H9 (cell line): ENCODE data around the gene PNMT. TPM values are rescaled to one million over a fixed set of nuclear protein-coding genes. Genes with fewer than 3 reads are reported as not detected.

Source experiments
- DNase-seq: peaks from one replicate; pipeline ENCODE4 v3.0.0-alpha.2; 2017
- H2AFZ ChIP-seq: one replicate; pipeline ENCODE4 v1.6.1; 2013; ENCODE audit warnings: mild to moderate bottlenecking, low read length, control low read depth, moderate library complexity
- H2AK5ac ChIP-seq: 2 replicates; pipeline ENCODE4 v1.6.1; 2013; ENCODE audit warnings: low read length, control low read depth, mixed read lengths; ENCODE audit not compliant: insufficient read length
- H2BK120ac ChIP-seq: one replicate; pipeline ENCODE4 v1.6.1; 2013; ENCODE audit warnings: low read depth, mild to moderate bottlenecking, low read length, control low read depth, inconsistent platforms; ENCODE audit not compliant: poor library complexity, severe bottlenecking
- H2BK12ac ChIP-seq: 2 replicates; pipeline ENCODE4 v1.6.1; 2013; ENCODE audit warnings: low read length, control low read depth, mixed read lengths, low read depth; ENCODE audit not compliant: insufficient read length
- H2BK15ac ChIP-seq: 2 replicates; pipeline ENCODE4 v1.6.1; 2013; ENCODE audit warnings: low read depth, low read length, control low read depth
- H2BK20ac ChIP-seq: one replicate; pipeline ENCODE4 v1.6.1; 2013; ENCODE audit warnings: low read depth, mild to moderate bottlenecking, low read length, control low read depth, inconsistent platforms; ENCODE audit not compliant: poor library complexity, severe bottlenecking
- H2BK5ac ChIP-seq: 2 replicates; pipeline ENCODE4 v1.6.1; 2013; ENCODE audit warnings: low read length, control low read depth, mixed read lengths; ENCODE audit not compliant: insufficient read length
- H3K14ac ChIP-seq: 2 replicates; pipeline ENCODE4 v1.6.1; 2013; ENCODE audit warnings: low read length, control low read depth; ENCODE audit not compliant: insufficient read depth
- H3K18ac ChIP-seq: 2 replicates; pipeline ENCODE4 v1.6.1; 2013; ENCODE audit warnings: low read depth, mild to moderate bottlenecking, mixed read lengths, low read length, control low read depth; ENCODE audit not compliant: insufficient read length
- H3K23ac ChIP-seq: 2 replicates; pipeline ENCODE4 v1.6.1; 2013; ENCODE audit warnings: low read length, control low read depth, mixed read lengths, low read depth; ENCODE audit not compliant: insufficient read length
- H3K23me2 ChIP-seq: 2 replicates; pipeline ENCODE4 v1.6.1; 2013; ENCODE audit warnings: low read depth, mild to moderate bottlenecking, mixed read lengths, low read length, control low read depth; ENCODE audit not compliant: insufficient read length, poor library complexity, severe bottlenecking
- H3K27ac ChIP-seq: 2 replicates; pipeline ENCODE4 v1.5.1; 2013; ENCODE audit warnings: low read length, control low read depth, mixed read lengths, low read depth; ENCODE audit not compliant: insufficient read length
- H3K27me3 ChIP-seq: 2 replicates; pipeline ENCODE4 v1.6.1; 2013; ENCODE audit warnings: low read length, control low read depth, inconsistent platforms; ENCODE audit not compliant: insufficient read depth
- H3K4ac ChIP-seq: 2 replicates; pipeline ENCODE4 v1.6.1; 2013; ENCODE audit warnings: low read depth, mild to moderate bottlenecking, control low read depth, inconsistent platforms, low read length, moderate library complexity
- H3K4me1 ChIP-seq: 2 replicates; pipeline ENCODE4 v1.6.1; 2013; ENCODE audit warnings: low read length, control low read depth, inconsistent platforms; ENCODE audit not compliant: insufficient read depth
- H3K4me2 ChIP-seq: 2 replicates; pipeline ENCODE4 v1.6.1; 2013; ENCODE audit warnings: low read length, control low read depth, mixed read lengths; ENCODE audit not compliant: insufficient read length, insufficient read depth
- H3K56ac ChIP-seq: 2 replicates; pipeline ENCODE4 v1.6.1; 2013; ENCODE audit warnings: low read depth, mild to moderate bottlenecking, mixed read lengths, low read length, control low read depth; ENCODE audit not compliant: insufficient read length
- H3K79me1 ChIP-seq: 2 replicates; pipeline ENCODE4 v1.6.1; 2013; ENCODE audit warnings: low read depth, mild to moderate bottlenecking, moderate library complexity, low read length, control low read depth, inconsistent platforms; ENCODE audit not compliant: insufficient read depth, poor library complexity, severe bottlenecking
- H3K79me2 ChIP-seq: 2 replicates; pipeline ENCODE4 v1.6.1; 2013; ENCODE audit warnings: low read length, control low read depth, inconsistent platforms; ENCODE audit not compliant: insufficient read depth
- H3K9ac ChIP-seq: 2 replicates; pipeline ENCODE4 v1.6.1; 2013; ENCODE audit warnings: low read length, control low read depth, mixed read lengths; ENCODE audit not compliant: insufficient read length; ENCODE audit errors: extremely low read depth
- H3K9me3 ChIP-seq: one replicate; pipeline ENCODE4 v1.6.1; 2013; ENCODE audit warnings: low read depth, low read length, inconsistent platforms; ENCODE audit not compliant: control insufficient read depth
- H3T11ph ChIP-seq: one replicate; pipeline ENCODE4 v1.6.1; 2013; ENCODE audit warnings: mild to moderate bottlenecking, low read length, control low read depth, inconsistent platforms
- H4K20me1 ChIP-seq: one replicate; pipeline ENCODE4 v1.6.1; 2013; ENCODE audit not compliant: control insufficient read depth, insufficient read length, insufficient read depth
- H4K5ac ChIP-seq: 2 replicates; pipeline ENCODE4 v1.6.1; 2013; ENCODE audit warnings: low read depth, mild to moderate bottlenecking, mixed read lengths, low read length, control low read depth; ENCODE audit not compliant: insufficient read length
- H4K8ac ChIP-seq: replicated peaks from 2 replicates; pipeline ENCODE4 v1.6.1; 2013; ENCODE audit warnings: low read length, control low read depth, mixed read lengths, low read depth; ENCODE audit not compliant: insufficient read length
- H4K91ac ChIP-seq: 2 replicates; pipeline ENCODE4 v1.6.1; 2013; ENCODE audit warnings: low read depth, mild to moderate bottlenecking, moderate library complexity, mixed read lengths, low read length, control low read depth; ENCODE audit not compliant: insufficient read length
- H3K27ac Mint-ChIP-seq, 3 experiments: 2 replicates in 2 of 3; 3 replicates in 1 of 3; pipeline ENCODE4 v1.8.0; 2020 to 2021; ENCODE audit warnings: mixed read lengths in 3 of 3, mild to moderate bottlenecking in 1 of 3, moderate library complexity in 1 of 3
- H3K27me3 Mint-ChIP-seq: 2 replicates; pipeline ENCODE4 v1.8.0; 2021; ENCODE audit warnings: low read depth, mild to moderate bottlenecking, moderate library complexity, mixed read lengths
- H3K36me3 Mint-ChIP-seq, 3 experiments: 2 replicates in 2 of 3; 3 replicates in 1 of 3; pipeline ENCODE4 v1.8.0; 2020 to 2021; ENCODE audit warnings: low read depth in 3 of 3, mixed read lengths in 3 of 3; ENCODE audit not compliant: insufficient read depth in 1 of 3
- H3K4me1 Mint-ChIP-seq, 2 experiments: 2 replicates each; pipeline ENCODE4 v1.8.0; 2020; ENCODE audit warnings: mixed read lengths in 2 of 2
- H3K4me3 Mint-ChIP-seq, 2 experiments: 2 replicates in 1 of 2; 3 replicates in 1 of 2; pipeline ENCODE4 v1.8.0; 2020 to 2021; ENCODE audit warnings: mild to moderate bottlenecking in 2 of 2, mixed read lengths in 2 of 2, moderate library complexity in 1 of 2
- H3K9me3 Mint-ChIP-seq, 2 experiments: 2 replicates in 1 of 2; 3 replicates in 1 of 2; pipeline ENCODE4 v1.8.0; 2020; ENCODE audit warnings: mild to moderate bottlenecking in 2 of 2, mixed read lengths in 2 of 2, moderate library complexity in 1 of 2
- WGBS: extraction: QIAGEN DNeasy Blood & Tissue Kit; methylation state at CpG from one replicate; pipeline ENCODE4 v1.1.7; 2013; ENCODE audit warnings: missing lambda C conversion rate, low lambda C conversion rate, mixed read lengths; ENCODE audit not compliant: insufficient read length; ENCODE audit errors: extremely low coverage; 5-methylcytosine and 5-hydroxymethylcytosine counted together
- total RNA-seq: library from RNA; stranded (reverse); gene quantifications from 2 replicates; pipeline ENCODE4 v1.2.1, GENCODE V29; 2021
- TF ChIP-seq, protein P1 (sequence below): fragments of 200-600 bp; sonication (generic); conservative IDR thresholded peaks from 3 replicates; pipeline ENCODE4 v1.8.0; 2021; ENCODE audit warnings: antibody characterized with exemption, mild to moderate bottlenecking

Gene PNMT
- total RNA-seq, 1 experiment from 2014 or later, result 2.1 TPM

DNA sequence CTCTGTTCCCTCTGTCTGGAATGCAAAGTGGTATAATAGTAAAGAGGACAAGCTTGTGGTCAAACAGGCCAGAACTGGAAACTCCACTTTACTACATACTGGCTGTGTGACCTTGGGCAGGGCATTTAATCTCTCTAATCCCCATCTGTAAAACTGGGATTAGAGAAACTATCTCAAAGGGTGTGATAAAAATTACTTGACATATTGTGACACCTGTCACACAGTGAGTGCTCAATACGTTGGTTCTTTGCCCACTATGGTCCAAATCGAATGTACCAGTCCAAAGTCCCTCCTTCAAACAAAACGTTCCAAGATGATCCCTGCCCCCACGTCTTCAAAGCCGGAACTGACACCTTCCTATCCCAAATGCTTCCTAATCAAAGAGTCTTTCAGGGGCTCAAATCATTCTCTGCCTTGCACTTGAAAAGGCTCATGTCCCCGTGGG is 18.9 kb downstream of the PNMT start:
- Histone ChIP-seq H3K56ac (no peak overlapping the region), H3K27ac (no peak overlapping the region), H3K9me3 (no peaks in the 10 kb centered on the region), H3K23ac (no peak overlapping the region), H2AFZ (no peak overlapping the region), H2BK12ac (no peak overlapping the region), H3K27me3 (no peaks in the 10 kb centered on the region), H2BK120ac (no peak overlapping the region), H3K14ac (no peak overlapping the region), H2BK20ac (no peak overlapping the region), H4K91ac (no peak overlapping the region), H2AK5ac (no peak overlapping the region), H3K4me2 (peak overlapping the region; percentile 76), H2BK5ac (no peak overlapping the region), H3K79me2 (no peaks in the 10 kb centered on the region), H4K8ac (no peak overlapping the region), H3K4me1 (peaks cover 12% of the 10 kb centered on the region), H3K18ac (no peak overlapping the region), H3K4ac (no peak overlapping the region), H4K20me1 (no peaks in the 10 kb centered on the region), H3T11ph (no peak overlapping the region), H3K79me1 (no peaks in the 10 kb centered on the region), H3K23me2 (peaks cover 9% of the 10 kb centered on the region), H2BK15ac (no peak overlapping the region), H3K9ac (no peak overlapping the region), H4K5ac (no peak overlapping the region)
- Mint-ChIP-seq H3K36me3 (peaks cover 6 to 31% (median 18%) of the 10 kb centered on the region in 3 experiments), H3K4me1 (peaks cover 37 to 38% of the 10 kb centered on the region in 2 experiments), H3K9me3 (no peaks in the 10 kb centered on the region), H3K27ac (peak overlapping the region; percentile 81 to 99 (median 98); a peak in 6 of 7 replicates), H3K27me3 (no peaks in the 10 kb centered on the region), H3K4me3 (peak overlapping the region; percentile 85 to 88)
- DNase-seq, result no peak
- no CpG with 5 or more reads among the region's 6 CpGs for WGBS
- TF ChIP-seq, protein P1, sequence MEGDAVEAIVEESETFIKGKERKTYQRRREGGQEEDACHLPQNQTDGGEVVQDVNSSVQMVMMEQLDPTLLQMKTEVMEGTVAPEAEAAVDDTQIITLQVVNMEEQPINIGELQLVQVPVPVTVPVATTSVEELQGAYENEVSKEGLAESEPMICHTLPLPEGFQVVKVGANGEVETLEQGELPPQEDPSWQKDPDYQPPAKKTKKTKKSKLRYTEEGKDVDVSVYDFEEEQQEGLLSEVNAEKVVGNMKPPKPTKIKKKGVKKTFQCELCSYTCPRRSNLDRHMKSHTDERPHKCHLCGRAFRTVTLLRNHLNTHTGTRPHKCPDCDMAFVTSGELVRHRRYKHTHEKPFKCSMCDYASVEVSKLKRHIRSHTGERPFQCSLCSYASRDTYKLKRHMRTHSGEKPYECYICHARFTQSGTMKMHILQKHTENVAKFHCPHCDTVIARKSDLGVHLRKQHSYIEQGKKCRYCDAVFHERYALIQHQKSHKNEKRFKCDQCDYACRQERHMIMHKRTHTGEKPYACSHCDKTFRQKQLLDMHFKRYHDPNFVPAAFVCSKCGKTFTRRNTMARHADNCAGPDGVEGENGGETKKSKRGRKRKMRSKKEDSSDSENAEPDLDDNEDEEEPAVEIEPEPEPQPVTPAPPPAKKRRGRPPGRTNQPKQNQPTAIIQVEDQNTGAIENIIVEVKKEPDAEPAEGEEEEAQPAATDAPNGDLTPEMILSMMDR, result no peak
